NCI-H1694 treated with DMSO at 0.1 percent for 48 hours (cell line): Measurements from ENCODE around the gene RPUSD3.
A peak's percentile ranks its signal among the peaks of the same experiment; 100 is the strongest.

ENCODE experiments used
- DNase-seq: peaks from one replicate; lab custom pipeline; 2025; lab: John Stamatoyannopoulos, UW

Gene RPUSD3

GRCh38 chr3:9804996-9805395, 38.8 kb downstream of the RPUSD3 start:
- DNase-seq, result no peak

DNA sequence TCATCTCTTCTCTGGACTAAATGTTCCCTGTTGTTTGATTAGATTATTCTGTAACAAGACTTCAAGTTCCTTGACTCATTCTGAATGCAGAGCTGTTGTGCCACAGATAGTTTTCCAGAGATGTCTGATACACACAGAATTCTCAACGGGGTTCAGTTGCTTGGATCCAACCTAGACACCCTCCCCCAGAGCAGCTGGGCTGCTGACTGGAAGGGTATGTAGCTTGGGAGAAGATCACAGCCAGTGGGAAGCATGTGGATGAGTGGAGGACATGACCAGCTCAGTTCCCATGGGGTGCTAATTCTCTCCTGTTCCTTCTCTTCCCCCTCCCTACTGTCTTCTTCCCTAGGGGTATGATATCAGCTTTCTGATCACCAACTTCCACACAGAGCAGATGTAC, 40.3 kb downstream of the RPUSD3 start:
- no peak for DNase-seq

- no peak for DNase-seq
Measured at GRCh38 chr3:9800529-9800928, 43.3 kb downstream of the RPUSD3 start.

DNA sequence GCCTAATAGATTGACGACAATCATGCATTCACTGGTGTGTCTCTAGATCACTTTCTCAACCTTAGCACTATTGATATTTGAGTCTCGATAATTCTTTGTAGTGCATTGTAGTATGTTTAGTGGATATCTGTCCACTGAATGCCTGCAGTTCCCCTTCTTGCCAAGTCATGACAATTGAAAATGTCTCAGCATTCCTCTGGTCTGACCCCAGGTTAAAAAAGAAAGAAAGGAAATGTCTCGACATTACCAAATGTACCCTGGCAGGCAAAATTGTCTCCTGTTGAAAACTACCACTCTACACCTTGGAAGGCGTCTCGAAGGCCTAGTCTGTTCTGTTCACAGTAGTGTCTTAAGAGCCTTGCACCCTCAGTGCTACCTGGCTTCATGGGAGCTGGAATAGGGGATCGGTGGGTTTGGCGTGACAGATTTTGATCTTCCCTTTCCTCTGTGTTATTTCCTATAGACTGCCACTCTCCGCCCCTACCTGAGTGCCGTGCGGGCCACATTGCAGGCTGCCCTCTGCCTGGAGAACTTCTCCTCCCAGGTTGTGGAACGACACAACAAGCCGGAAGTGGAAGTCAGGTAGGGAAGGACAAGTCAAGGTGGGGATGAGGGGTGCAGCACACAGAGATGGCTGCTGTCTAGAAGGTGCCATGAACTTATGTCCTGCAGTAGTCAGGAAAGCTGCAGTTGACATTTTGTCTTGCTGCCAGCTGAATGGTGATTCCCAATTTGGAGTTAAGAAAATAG, 46.4 kb downstream of the RPUSD3 start:
- DNase-seq, result no peak

- DNase-seq, result no peak
Measured at GRCh38 chr3:9795207-9795606, 48.6 kb downstream of the RPUSD3 start.

DNA sequence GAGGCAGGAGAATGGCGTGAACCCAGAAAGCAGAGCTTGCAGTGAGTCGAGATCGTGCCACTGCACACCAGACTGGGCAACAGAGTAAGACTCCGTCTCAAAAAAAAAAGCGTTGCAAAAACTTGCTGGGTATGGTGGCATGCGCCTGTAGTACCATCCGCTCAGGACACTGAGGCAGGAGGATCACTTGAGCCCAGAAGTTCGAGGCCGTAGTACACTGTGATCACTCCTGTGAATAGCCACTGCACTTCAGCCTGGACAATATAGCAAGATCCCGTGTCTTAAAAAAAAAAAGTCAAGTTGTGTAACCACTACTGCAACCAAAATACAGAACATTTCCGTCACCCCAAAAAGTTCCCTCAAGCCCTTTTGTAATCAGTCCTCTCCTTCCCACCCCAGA, 49.4 kb downstream of the RPUSD3 start:
- no peak for DNase-seq

GRCh38 chr3:9793161-9793781, 50.5 kb downstream of the RPUSD3 start:
- no peak for DNase-seq

DNA sequence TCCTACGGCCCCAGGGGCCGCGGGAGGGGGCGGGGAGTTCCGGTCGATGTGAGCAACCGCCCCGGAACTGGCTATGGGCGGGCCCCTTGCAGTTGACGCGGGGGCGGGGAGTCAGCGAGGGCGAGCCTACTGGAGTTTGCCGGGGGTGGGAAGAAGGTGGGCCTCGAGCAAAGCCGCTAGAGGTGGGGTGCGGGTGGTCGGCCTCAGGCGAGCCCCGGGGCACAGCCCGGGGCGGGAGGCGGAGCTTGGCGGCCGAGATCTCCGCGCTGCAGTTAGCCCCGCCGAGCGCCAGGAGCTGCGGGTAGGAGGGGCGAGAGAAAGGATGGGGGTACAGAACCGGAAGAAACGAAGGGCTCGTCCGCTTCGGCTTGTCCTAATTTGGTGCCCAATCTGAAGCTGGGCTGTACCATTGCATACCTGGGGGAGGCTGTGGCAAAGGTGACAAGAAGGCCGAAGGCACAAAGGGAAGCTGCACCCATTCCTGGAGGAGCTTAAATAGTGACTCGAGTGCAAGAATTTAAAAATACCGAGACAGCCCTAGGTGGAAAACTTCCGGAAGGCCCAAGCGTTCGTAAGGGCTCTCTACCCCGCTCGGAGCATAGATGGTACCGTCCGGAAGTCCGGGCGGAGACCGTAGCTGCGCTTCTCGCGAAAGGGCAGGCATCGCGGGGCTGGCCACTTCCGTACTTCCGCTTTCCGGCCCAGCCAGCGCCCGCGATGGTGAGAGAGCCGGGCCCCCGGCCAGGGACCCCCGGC, 51.2 kb downstream of the RPUSD3 start, which contains the start of the genes ARPC4 and TADA3:
TSS of gene ARPC4 (plus strand) at position 678 of the 756 bp plus-strand sequence. CDS start at position 718, 40 bp downstream.
TSS of gene TADA3 (minus strand) at position 69 of the 756 bp plus-strand sequence. CDS start 1,007 bp downstream, outside the sequence.
- peak; percentile 83 for DNase-seq

GRCh38 chr3:9791790-9792404, 51.9 kb downstream of the RPUSD3 start:
- DNase-seq, result no peak

GRCh38 chr3:9791127-9791526, 52.7 kb downstream of the RPUSD3 start:
- DNase-seq, result no peak
